BE2C (cell line): Measurements from ENCODE around the gene MAGI2.
"Not testable (repeated sequence)": the region's sequence is repeated elsewhere in the genome, so short reads cannot be mapped to it uniquely, and the experiment has no call there.

Source experiments
- DNase-seq: peaks from one replicate; pipeline ENCODE4 v3.0.0-alpha.2; 2020
- H3K27me3 ChIP-seq: fragments of 250-450 bp; sonication (Bioruptor Pico); 2 replicates; pipeline ENCODE4 v1.5.1; 2020; ENCODE audit warnings: mild to moderate bottlenecking
- H3K36me3 ChIP-seq: fragments of 250-450 bp; sonication (Bioruptor Pico); 2 replicates; pipeline ENCODE4 v1.5.1; 2020; ENCODE audit warnings: mild to moderate bottlenecking
- H3K4me1 ChIP-seq: fragments of 250-450 bp; sonication (Bioruptor Pico); 2 replicates; pipeline ENCODE4 v1.5.1; 2020
- H3K4me3 ChIP-seq: 2 replicates; pipeline ENCODE4 v1.5.1; 2011; ENCODE audit warnings: low read depth, low read length
- H3K9me3 ChIP-seq: fragments of 250-450 bp; sonication (Bioruptor Pico); 2 replicates; pipeline ENCODE4 v1.5.1; 2020
- CTCF ChIP-seq: IDR thresholded peaks from 2 replicates; pipeline ENCODE4 v1.5.1; 2012; ENCODE audit warnings: mild to moderate bottlenecking, low read depth, low read length

MAGI2 gene

GRCh38 chr7:78296644-78297371, 1156.7 kb downstream of the MAGI2 start:
- no peaks in the 10 kb centered on the region for H3K9me3 ChIP-seq
- no peaks in the 10 kb centered on the region for H3K4me1 ChIP-seq
- DNase-seq: no peak
- TF ChIP-seq CTCF: no peak
- no peaks in the 10 kb centered on the region for H3K36me3 ChIP-seq
- no peak overlapping the region for H3K4me3 ChIP-seq
- H3K27me3 ChIP-seq: peaks cover 4% of the 10 kb centered on the region

- no peak for TF ChIP-seq CTCF
- no peak for DNase-seq
- no peaks in the 10 kb centered on the region for H3K9me3 ChIP-seq
- H3K4me3 ChIP-seq: no peak overlapping the region
- no peaks in the 10 kb centered on the region for H3K4me1 ChIP-seq
- H3K27me3 ChIP-seq: peaks cover 4% of the 10 kb centered on the region
- H3K36me3 ChIP-seq: no peaks in the 10 kb centered on the region
Observed at GRCh38 chr7:78296046-78296597, 1157.3 kb downstream of the MAGI2 start.

- not testable (repeated sequence) for H3K4me3 ChIP-seq, DNase-seq, H3K27me3 ChIP-seq, H3K4me1 ChIP-seq, H3K9me3 ChIP-seq, H3K36me3 ChIP-seq
Observed at GRCh38 chr7:78289471-78289870, 1164.0 kb downstream of the MAGI2 start.

GRCh38 chr7:78284945-78285344, 1168.5 kb downstream of the MAGI2 start:
- Histone ChIP-seq H3K4me3 (no peak overlapping the region), H3K4me1 (no peaks in the 10 kb centered on the region), H3K9me3 (no peaks in the 10 kb centered on the region), H3K27me3 (peaks cover 4% of the 10 kb centered on the region; the same call in 1 of the 2 replicates), H3K36me3 (no peaks in the 10 kb centered on the region)
- DNase-seq: no peak
- TF ChIP-seq CTCF: no peak

GRCh38 chr7:78280276-78280675, 1173.2 kb downstream of the MAGI2 start:
- Histone ChIP-seq H3K27me3 (peaks cover 7% of the 10 kb centered on the region; the same call in 1 of the 2 replicates), H3K36me3 (no peaks in the 10 kb centered on the region), H3K4me1 (no peaks in the 10 kb centered on the region), H3K9me3 (no peaks in the 10 kb centered on the region), H3K4me3 (no peak overlapping the region)
- no peak for TF ChIP-seq CTCF
- DNase-seq: no peak

- Histone ChIP-seq H3K4me1 (no peaks in the 10 kb centered on the region), H3K4me3 (no peak overlapping the region), H3K36me3 (no peaks in the 10 kb centered on the region), H3K27me3 (peaks cover 4% of the 10 kb centered on the region; the same call in 1 of the 2 replicates), H3K9me3 (no peaks in the 10 kb centered on the region)
- no peak for TF ChIP-seq CTCF
- DNase-seq: no peak
Observed at GRCh38 chr7:78279457-78279856, 1174.0 kb downstream of the MAGI2 start.
